ENCODE results near the gene KLHL1. TPM values are rescaled to one million over a fixed set of nuclear protein-coding genes. Genes with fewer than 3 reads are reported as not detected.

KLHL1 gene
- total RNA-seq, 1 donor: not detected

GRCh38 chr13:69948016-69948415 is 160.2 kb downstream of the KLHL1 start:
- no peak for TF ChIP-seq CTCF (IDR thresholded peaks at IDR 0.05; ENCODE audit: insufficient read depth, low read depth, low read length)
- no peak overlapping the region for H3K4me3 ChIP-seq (ENCODE audit: low read depth, low read length)
- DNase-seq (ENCODE audit: low read depth): no peak

- DNase-seq (ENCODE audit: low read depth): no peak
- no peak overlapping the region for H3K4me3 ChIP-seq (ENCODE audit: low read depth, low read length)
- TF ChIP-seq CTCF (IDR thresholded peaks at IDR 0.05; ENCODE audit: insufficient read depth, low read depth, low read length): no peak
These were observed 160.7 kb downstream of the KLHL1 start for GRCh38 chr13:69947582-69947981.

GRCh38 chr13:69946511-69946910 is 161.7 kb downstream of the KLHL1 start:
- DNase-seq (ENCODE audit: low read depth): no peak
- TF ChIP-seq CTCF (IDR thresholded peaks at IDR 0.05; ENCODE audit: insufficient read depth, low read depth, low read length): no peak
- H3K4me3 ChIP-seq (ENCODE audit: low read depth, low read length): no peak overlapping the region

GRCh38 chr13:69935043-69935442 is 173.2 kb downstream of the KLHL1 start:
- no peak for DNase-seq (ENCODE audit: low read depth)
- no peak for TF ChIP-seq CTCF (IDR thresholded peaks at IDR 0.05; ENCODE audit: insufficient read depth, low read depth, low read length)
- no peak overlapping the region for H3K4me3 ChIP-seq (ENCODE audit: low read depth, low read length)

- DNase-seq (ENCODE audit: low read depth): no peak
- no peak for TF ChIP-seq CTCF (IDR thresholded peaks at IDR 0.05; ENCODE audit: insufficient read depth, low read depth, low read length)
- H3K4me3 ChIP-seq (ENCODE audit: low read depth, low read length): no peak overlapping the region
These were observed 180.0 kb downstream of the KLHL1 start for GRCh38 chr13:69928262-69928661.

- H3K4me3 ChIP-seq (ENCODE audit: low read depth, low read length): no peak overlapping the region
- no peak for DNase-seq (ENCODE audit: low read depth)
- no peak for TF ChIP-seq CTCF (IDR thresholded peaks at IDR 0.05; ENCODE audit: insufficient read depth, low read depth, low read length)
These were observed 187.1 kb downstream of the KLHL1 start for GRCh38 chr13:69921156-69921555.

GRCh38 chr13:69912630-69913029 is 195.6 kb downstream of the KLHL1 start:
- no peak overlapping the region for H3K4me3 ChIP-seq (ENCODE audit: low read depth, low read length)
- no peak for TF ChIP-seq CTCF (IDR thresholded peaks at IDR 0.05; ENCODE audit: insufficient read depth, low read depth, low read length)
- DNase-seq (ENCODE audit: low read depth): no peak

Data from fibroblast of villous mesenchyme (primary cell).